ENCODE measurements around the gene RHEB.

GRCh38 chr7:151486074-151486473, 33.6 kb downstream of the RHEB start:
- TF ChIP-seq EP300 (IDR thresholded peaks at IDR 0.05; ENCODE audit: borderline replicate concordance): no peak
- TF ChIP-seq RAD21 (IDR thresholded peaks at IDR 0.05; ENCODE audit: low read depth): no peak
